Right atrium auricular region (tissue), 2 donors: ENCODE data around the gene ABCA4. TPM values are rescaled to one million over a fixed set of nuclear protein-coding genes. Genes with fewer than 3 reads are reported as not detected.

Experiments
- DNase-seq: peaks from one replicate; pipeline ENCODE4 v3.0.0-alpha.2; 2019; ENCODE audit warnings: low spot score
- H3K27ac ChIP-seq, 2 donors: fragments of 200-600 bp; sonication (generic); 1 replicate in 1 of 2; 2 replicates in 1 of 2; pipeline ENCODE4 v1.5.1; 2016 to 2019
- H3K27me3 ChIP-seq, 2 donors: fragments of 200-600 bp; sonication (generic); one replicate each; pipeline versions ENCODE4 v1.5.1 to v1.6.0; 2017 to 2019
- H3K36me3 ChIP-seq: fragments of 200-600 bp; sonication (generic); one replicate; pipeline ENCODE4 v1.5.1; 2016
- H3K4me1 ChIP-seq, 2 donors: fragments of 200-600 bp; sonication (generic); one replicate each; pipeline versions ENCODE4 v1.5.1 to v1.6.0; 2017 to 2019
- H3K4me3 ChIP-seq, 2 donors: fragments of 200-600 bp; sonication (generic); 1 replicate in 1 of 2; 2 replicates in 1 of 2; pipeline ENCODE4 v1.5.1; 2017 to 2019; ENCODE audit warnings: mild to moderate bottlenecking in 1 of 2, moderate library complexity in 1 of 2
- H3K9me3 ChIP-seq, 2 donors: fragments of 200-600 bp; sonication (generic); one replicate each; pipeline ENCODE4 v1.5.1; 2019
- total RNA-seq, 2 donors: library from RNA; depleted of rRNA; stranded (reverse); fragments of >200 nt; gene quantifications; one replicate each; pipeline ENCODE4 v1.1.0, GENCODE V29; 2016
- TF ChIP-seq, protein P1 (sequence below), 2 donors: fragments of 200-600 bp; sonication (generic); IDR thresholded peaks; one replicate each; pipeline ENCODE4 v1.5.1; 2019; ENCODE audit warnings: antibody characterized with exemption in 2 of 2

ABCA4 gene
- total RNA-seq, 2 donors from 2014 or later = 0.51 TPM; not detected in 1

DNA sequence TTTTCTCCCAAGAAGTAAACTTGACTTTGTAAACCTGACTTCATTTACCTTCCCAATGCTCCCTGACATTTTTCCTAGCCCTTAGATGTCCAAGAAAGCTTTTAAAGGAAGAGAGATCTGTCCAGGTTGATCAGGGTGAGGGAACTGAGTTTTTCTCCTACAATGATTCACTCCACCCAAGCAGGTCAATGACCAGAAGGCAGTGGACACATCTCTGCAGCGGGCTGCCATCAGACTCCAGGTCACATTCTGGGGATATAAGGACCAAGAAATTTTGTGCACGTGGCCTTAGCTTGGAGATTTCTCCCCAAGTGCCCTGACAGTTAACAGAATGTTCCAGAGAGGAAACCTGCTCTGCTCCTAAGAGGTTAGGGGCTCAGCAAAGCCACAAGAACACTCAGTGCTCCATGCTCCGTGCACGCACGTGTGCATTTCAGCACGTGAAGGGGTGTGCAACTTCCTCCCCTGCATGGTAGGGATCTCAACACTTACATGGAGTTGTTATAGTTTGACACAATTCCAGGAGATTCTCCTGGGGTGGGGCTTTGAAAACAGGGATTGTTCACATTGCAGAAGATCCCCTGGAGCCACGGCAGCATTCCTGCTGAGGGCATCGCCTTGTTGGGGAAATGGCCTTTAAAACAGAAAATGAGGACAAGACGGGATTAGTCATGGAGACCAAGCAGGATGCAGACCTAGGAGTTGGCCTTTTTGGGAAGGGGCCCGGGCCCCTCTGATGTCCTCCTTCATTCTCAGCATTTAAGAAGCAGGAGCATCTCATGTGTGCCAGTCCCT is 9.8 kb downstream of the ABCA4 start:
- Histone ChIP-seq H3K36me3 (no peaks in the 10 kb centered on the region), H3K27me3 (no peaks in the 10 kb centered on the region), H3K27ac (no peak overlapping the region), H3K9me3 (no peaks in the 10 kb centered on the region), H3K4me3 (no peak overlapping the region), H3K4me1 (no peaks in the 10 kb centered on the region)
- TF ChIP-seq, protein P1, sequence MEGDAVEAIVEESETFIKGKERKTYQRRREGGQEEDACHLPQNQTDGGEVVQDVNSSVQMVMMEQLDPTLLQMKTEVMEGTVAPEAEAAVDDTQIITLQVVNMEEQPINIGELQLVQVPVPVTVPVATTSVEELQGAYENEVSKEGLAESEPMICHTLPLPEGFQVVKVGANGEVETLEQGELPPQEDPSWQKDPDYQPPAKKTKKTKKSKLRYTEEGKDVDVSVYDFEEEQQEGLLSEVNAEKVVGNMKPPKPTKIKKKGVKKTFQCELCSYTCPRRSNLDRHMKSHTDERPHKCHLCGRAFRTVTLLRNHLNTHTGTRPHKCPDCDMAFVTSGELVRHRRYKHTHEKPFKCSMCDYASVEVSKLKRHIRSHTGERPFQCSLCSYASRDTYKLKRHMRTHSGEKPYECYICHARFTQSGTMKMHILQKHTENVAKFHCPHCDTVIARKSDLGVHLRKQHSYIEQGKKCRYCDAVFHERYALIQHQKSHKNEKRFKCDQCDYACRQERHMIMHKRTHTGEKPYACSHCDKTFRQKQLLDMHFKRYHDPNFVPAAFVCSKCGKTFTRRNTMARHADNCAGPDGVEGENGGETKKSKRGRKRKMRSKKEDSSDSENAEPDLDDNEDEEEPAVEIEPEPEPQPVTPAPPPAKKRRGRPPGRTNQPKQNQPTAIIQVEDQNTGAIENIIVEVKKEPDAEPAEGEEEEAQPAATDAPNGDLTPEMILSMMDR (IDR thresholded peaks at IDR 0.05) = no peak
- DNase-seq = no peak

DNA sequence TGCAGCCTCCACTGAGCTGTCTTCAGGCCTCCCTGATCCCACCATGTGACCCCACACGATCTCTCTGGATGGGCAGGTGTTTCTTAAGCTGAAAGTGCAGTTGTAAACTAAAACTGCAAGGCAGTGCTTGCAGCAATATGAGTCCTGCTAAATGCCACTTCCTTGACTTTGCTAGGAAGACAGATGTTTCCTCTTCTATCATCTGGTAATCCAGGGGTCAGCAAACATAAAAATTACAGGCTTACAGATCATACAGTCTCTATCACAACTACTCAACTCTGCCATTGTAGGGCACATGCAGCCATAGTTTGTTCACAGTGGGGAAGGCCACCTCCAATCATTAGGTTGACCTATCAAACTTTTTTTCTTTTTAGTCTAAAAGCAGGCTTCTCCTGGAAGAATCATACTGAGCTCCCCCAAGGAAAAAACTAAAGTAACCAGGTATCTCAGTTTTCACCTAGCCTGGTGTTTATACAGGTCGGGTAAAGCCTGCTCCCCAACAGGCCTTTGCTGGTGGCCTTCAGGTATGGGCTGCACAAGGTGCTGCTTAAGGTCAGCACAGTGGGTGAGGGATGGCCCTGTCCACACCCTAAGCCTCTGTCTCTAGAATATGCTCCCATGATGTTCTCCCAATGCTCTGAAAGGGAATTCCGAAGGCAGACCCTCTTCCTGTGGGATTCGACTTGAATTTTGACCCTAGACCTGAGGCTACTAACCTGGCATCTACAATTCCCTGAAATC is 10.8 kb downstream of the ABCA4 start:
- H3K4me1 ChIP-seq = no peaks in the 10 kb centered on the region
- H3K9me3 ChIP-seq = no peaks in the 10 kb centered on the region
- H3K4me3 ChIP-seq = no peak overlapping the region
- H3K27ac ChIP-seq = no peak overlapping the region
- no peaks in the 10 kb centered on the region for H3K36me3 ChIP-seq
- DNase-seq = no peak
- no peaks in the 10 kb centered on the region for H3K27me3 ChIP-seq
- TF ChIP-seq, protein P1 (IDR thresholded peaks at IDR 0.05) = no peak

DNA sequence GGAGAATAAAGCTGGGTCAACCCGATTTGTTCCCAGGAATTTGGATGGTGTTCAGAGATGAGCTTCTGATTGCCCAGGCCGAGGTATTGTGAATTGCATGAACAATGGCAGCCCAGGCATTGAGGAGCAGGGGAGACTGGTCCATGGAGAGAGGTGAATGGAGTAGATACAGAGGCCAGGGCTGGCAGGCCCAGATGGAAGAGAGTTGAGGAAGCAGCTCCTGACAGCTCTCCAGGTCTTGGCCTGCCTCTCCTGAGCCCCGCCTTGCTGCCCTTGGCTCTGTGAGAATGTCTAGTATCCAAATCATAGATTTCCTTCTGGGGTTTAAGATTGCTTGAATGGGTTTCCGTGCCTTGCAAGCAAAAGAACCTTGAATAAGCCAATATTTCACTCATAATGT is 11.5 kb downstream of the ABCA4 start:
- DNase-seq = no peak
- no peaks in the 10 kb centered on the region for H3K9me3 ChIP-seq
- H3K27ac ChIP-seq = no peak overlapping the region
- TF ChIP-seq, protein P1 (IDR thresholded peaks at IDR 0.05) = no peak
- no peaks in the 10 kb centered on the region for H3K27me3 ChIP-seq
- H3K4me3 ChIP-seq = no peak overlapping the region
- H3K36me3 ChIP-seq = no peaks in the 10 kb centered on the region
- H3K4me1 ChIP-seq = no peaks in the 10 kb centered on the region

DNA sequence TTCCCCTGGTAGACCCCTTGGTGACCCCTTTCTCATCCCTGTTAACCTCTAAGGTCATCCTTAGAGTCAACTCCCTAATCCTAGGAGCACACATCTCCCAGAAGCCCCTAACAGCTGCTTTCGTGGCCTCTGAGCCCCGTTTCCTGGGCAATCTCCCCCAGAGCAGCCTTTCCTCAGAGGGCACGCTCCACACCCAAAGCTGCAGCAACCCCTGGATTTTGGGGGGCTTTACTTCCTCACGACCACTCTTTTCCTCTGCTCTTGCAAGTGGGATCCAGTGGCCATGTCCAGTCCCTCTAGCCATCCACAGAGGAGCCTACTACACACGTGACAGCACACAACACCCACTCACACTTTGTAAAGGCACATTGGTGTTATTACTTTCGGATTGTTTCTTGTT is 13.8 kb downstream of the ABCA4 start:
- Histone ChIP-seq H3K27me3 (no peaks in the 10 kb centered on the region), H3K36me3 (no peaks in the 10 kb centered on the region), H3K4me3 (no peak overlapping the region), H3K9me3 (no peaks in the 10 kb centered on the region), H3K27ac (no peak overlapping the region), H3K4me1 (no peaks in the 10 kb centered on the region)
- TF ChIP-seq, protein P1 (IDR thresholded peaks at IDR 0.05) = no peak
- DNase-seq = no peak

DNA sequence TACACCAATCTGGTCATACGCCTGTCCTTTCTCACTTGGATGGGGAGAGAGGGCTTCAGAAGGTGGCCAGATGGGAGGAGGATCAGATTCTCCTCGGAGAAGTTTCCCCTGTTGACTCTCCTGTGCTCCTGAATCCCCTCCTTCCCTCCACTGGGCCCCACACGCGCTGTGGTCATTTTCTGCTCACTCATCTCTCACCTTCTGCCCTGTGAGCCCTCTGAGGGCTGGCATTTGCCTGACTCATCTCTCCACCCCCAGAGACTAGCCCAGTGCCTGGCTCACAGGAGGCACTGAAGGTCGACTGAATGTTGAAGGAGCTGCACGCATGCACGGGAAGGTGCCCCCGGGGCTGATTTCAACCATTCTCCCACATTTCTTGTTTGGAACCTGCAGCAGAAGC is 14.2 kb downstream of the ABCA4 start:
- no peaks in the 10 kb centered on the region for H3K9me3 ChIP-seq
- no peak overlapping the region for H3K4me3 ChIP-seq
- no peaks in the 10 kb centered on the region for H3K27me3 ChIP-seq
- no peaks in the 10 kb centered on the region for H3K4me1 ChIP-seq
- no peak for DNase-seq
- TF ChIP-seq, protein P1 (IDR thresholded peaks at IDR 0.05) = no peak
- no peaks in the 10 kb centered on the region for H3K36me3 ChIP-seq
- no peak overlapping the region for H3K27ac ChIP-seq
